Parathyroid adenoma (tissue), 2 donors: ENCODE measurements around the gene TMEM37.

Experiments
- H2AFZ ChIP-seq: fragments of 300-600 bp; sonication (generic); one replicate; pipeline ENCODE4 v1.7.0; 2017; ENCODE audit warnings: antibody characterized with exemption, mild to moderate bottlenecking
- H3K27ac ChIP-seq: fragments of 300-600 bp; sonication (generic); one replicate; pipeline ENCODE4 v1.7.0; 2017
- H3K27me3 ChIP-seq: fragments of 300-600 bp; sonication (generic); one replicate; pipeline ENCODE4 v1.7.0; 2017; ENCODE audit warnings: low read length; ENCODE audit not compliant: control insufficient read depth, insufficient read depth
- H3K36me3 ChIP-seq: fragments of 300-600 bp; sonication (generic); one replicate; pipeline ENCODE4 v1.7.0; 2017; ENCODE audit warnings: low read length; ENCODE audit not compliant: control insufficient read depth, insufficient read depth
- H3K4me1 ChIP-seq: fragments of 300-600 bp; sonication (generic); one replicate; pipeline ENCODE4 v1.7.0; 2017; ENCODE audit warnings: control low read depth
- H3K4me2 ChIP-seq: fragments of 300-600 bp; sonication (generic); one replicate; pipeline ENCODE4 v1.7.0; 2017; ENCODE audit warnings: low read length
- H3K4me3 ChIP-seq: fragments of 300-600 bp; sonication (generic); one replicate; pipeline ENCODE4 v1.7.0; 2017; ENCODE audit warnings: low read depth, low read length
- H3K79me2 ChIP-seq: fragments of 300-600 bp; sonication (generic); one replicate; pipeline ENCODE4 v1.7.0; 2017; ENCODE audit warnings: control low read depth
- H3K9ac ChIP-seq: fragments of 300-600 bp; sonication (generic); one replicate; pipeline ENCODE4 v1.7.0; 2017; ENCODE audit warnings: mild to moderate bottlenecking
- H3K9me3 ChIP-seq: fragments of 300-600 bp; sonication (generic); one replicate; pipeline ENCODE4 v1.7.0; 2017; ENCODE audit warnings: low read length; ENCODE audit not compliant: control insufficient read depth
- TF ChIP-seq, protein P1 (sequence below): fragments of 300-600 bp; sonication (generic); IDR thresholded peaks from one replicate; pipeline ENCODE4 v1.7.0; 2017; ENCODE audit warnings: antibody characterized with exemption, mild to moderate bottlenecking
- donor health status: primary hyperparathyroidism.

TMEM37 gene

DNA sequence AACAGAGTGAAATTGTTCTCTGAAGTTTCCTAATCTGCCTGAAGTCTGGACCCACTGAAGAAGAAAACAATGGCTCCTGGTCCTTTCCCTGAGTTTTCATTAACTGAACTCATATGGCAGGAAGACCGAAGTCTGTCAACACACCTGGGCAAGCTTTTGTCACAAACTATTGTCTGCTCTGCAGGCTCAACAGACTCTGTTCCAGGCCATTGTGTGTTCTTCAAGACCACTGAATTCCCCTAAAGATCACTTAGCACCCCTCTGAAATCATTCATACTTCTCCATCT is 6.6 kb upstream of the TMEM37 start:
- Histone ChIP-seq H3K27me3 (no peaks in the 10 kb centered on the region), H2AFZ (no peak overlapping the region), H3K9me3 (no peaks in the 10 kb centered on the region), H3K9ac (no peak overlapping the region), H3K79me2 (no peaks in the 10 kb centered on the region), H3K4me3 (no peak overlapping the region), H3K4me1 (peaks cover 41% of the 10 kb centered on the region), H3K36me3 (no peaks in the 10 kb centered on the region), H3K4me2 (no peak overlapping the region), H3K27ac (no peak overlapping the region)
- TF ChIP-seq, protein P1, sequence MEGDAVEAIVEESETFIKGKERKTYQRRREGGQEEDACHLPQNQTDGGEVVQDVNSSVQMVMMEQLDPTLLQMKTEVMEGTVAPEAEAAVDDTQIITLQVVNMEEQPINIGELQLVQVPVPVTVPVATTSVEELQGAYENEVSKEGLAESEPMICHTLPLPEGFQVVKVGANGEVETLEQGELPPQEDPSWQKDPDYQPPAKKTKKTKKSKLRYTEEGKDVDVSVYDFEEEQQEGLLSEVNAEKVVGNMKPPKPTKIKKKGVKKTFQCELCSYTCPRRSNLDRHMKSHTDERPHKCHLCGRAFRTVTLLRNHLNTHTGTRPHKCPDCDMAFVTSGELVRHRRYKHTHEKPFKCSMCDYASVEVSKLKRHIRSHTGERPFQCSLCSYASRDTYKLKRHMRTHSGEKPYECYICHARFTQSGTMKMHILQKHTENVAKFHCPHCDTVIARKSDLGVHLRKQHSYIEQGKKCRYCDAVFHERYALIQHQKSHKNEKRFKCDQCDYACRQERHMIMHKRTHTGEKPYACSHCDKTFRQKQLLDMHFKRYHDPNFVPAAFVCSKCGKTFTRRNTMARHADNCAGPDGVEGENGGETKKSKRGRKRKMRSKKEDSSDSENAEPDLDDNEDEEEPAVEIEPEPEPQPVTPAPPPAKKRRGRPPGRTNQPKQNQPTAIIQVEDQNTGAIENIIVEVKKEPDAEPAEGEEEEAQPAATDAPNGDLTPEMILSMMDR, result no peak

DNA sequence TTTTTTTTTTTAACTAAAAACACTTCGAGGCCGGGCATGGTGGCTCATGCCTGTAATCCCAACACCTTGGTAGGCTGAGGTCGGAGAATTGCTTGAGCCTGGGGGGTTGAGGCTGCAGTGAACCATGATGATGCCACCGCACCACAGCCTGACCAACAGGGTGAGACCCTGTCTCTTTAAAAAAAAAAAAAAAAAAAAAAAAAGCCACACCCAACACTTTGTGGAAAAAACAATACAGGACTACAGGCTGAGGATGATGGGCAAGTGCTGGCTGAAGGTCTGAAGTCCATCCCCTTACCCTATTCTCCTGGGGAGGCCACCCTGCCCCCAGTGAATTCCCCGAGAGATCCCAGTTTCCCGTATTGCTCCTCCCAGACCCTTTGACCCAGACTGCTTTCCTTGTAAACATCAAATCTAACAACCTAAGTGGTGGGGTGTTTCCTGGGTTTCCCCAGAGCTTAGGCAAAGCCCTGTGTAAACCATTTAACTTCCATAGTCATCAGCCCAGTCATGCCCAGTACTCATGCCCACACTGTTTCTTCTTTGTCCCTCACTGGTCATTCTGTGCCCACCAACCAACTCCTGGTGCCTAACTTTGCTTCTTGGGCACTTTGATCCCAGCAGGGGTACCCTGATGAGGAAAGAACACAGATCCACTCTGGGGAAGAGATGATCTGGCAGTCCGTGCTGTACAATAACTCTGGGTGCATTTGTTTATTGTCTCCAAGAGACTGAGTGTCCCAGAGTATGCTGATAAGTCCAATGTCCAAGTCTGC is 5.8 kb upstream of the TMEM37 start:
- Histone ChIP-seq H3K79me2 (no peaks in the 10 kb centered on the region), H3K9ac (no peak overlapping the region), H3K4me3 (no peak overlapping the region), H3K27ac (peak overlapping the region; percentile 74), H3K9me3 (no peaks in the 10 kb centered on the region), H3K4me2 (peak overlapping the region; percentile 14), H2AFZ (peak overlapping the region; percentile 78), H3K36me3 (no peaks in the 10 kb centered on the region), H3K27me3 (no peaks in the 10 kb centered on the region), H3K4me1 (peaks cover 45% of the 10 kb centered on the region)
- TF ChIP-seq, protein P1, result no peak

DNA sequence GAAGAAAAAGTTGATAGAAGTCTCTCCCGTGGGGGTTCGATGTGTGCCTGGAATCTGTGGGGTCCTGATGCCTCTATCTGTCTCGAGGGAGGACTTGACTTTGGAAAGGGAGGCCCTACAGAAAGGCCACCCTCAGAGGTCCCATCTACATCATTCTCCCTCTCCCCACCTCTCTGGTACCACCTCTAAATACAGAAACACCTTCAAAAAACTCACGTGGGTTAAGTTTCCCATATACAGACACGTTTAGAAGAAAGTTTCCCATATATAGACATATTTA is 5.3 kb upstream of the TMEM37 start:
- Histone ChIP-seq H3K79me2 (no peaks in the 10 kb centered on the region), H3K4me2 (peak overlapping the region; percentile 14), H3K9me3 (no peaks in the 10 kb centered on the region), H2AFZ (peak overlapping the region; percentile 78), H3K4me3 (peak overlapping the region; percentile 13), H3K27ac (peak overlapping the region; percentile 74), H3K27me3 (no peaks in the 10 kb centered on the region), H3K9ac (no peak overlapping the region), H3K36me3 (no peaks in the 10 kb centered on the region), H3K4me1 (peaks cover 50% of the 10 kb centered on the region)
- TF ChIP-seq, protein P1, result no peak

DNA sequence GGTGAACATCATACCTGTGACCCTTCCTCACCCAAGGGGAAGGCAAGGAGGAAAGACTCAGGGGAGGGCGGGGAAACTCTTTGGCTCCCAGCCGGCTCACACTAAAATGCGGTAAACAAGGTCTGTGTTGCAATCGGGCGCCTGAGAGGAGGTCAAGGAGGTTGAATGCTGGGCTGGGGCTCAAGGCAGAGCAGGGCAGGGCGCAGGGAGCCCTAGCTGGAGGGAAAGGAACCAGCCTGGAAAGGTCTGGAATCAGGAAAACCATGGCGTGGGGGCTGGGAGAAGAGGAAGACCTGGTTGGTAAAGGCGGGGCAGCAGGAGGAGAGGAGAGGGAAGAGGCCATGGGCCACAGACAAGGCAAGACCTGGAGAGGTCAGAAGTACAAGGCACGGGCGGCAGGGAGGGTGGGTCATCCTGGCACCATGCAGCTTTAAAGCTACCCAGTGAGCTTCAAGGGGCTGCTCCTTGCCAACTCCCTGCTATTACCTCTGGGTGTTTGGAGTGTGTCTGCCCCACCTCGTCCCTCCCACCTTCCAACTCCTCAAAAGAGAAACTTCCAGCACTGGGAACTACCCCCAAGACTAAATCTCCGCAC is 4.8 kb upstream of the TMEM37 start:
- Histone ChIP-seq H3K4me2 (peak overlapping the region; percentile 14), H3K79me2 (peaks cover under 1% of the 10 kb centered on the region), H3K36me3 (no peaks in the 10 kb centered on the region), H3K27ac (peak overlapping the region; percentile 74), H3K4me3 (peak overlapping the region; percentile 13), H3K4me1 (peaks cover 50% of the 10 kb centered on the region), H3K9me3 (no peaks in the 10 kb centered on the region), H2AFZ (peak overlapping the region; percentile 78), H3K9ac (peak overlapping the region; percentile 31), H3K27me3 (no peaks in the 10 kb centered on the region)
- TF ChIP-seq, protein P1, result no peak

DNA sequence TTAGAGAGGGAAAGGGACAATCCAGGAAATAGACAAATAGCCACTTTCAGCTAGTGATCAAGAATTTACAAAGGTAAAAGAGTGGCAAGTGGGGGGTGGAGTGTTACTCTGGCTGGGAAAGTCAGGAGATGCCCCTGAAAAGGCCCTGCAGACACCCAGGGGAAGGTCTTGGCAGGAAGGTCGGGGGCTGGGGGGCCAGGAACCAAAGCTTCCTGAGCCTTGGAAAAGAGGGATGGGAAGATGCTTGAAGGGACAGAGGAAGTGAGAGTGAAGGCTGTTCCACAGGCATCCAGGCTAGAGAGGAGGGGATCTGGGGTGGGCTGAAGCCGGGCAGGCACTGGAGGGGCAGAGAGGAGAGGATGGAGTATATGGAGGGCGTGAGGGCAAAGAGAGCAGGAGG is 3.9 kb upstream of the TMEM37 start:
- no peaks in the 10 kb centered on the region for H3K9me3 ChIP-seq
- H3K4me3 ChIP-seq, result peak overlapping the region; percentile 11
- no peak overlapping the region for H2AFZ ChIP-seq
- H3K9ac ChIP-seq, result no peak overlapping the region
- no peaks in the 10 kb centered on the region for H3K36me3 ChIP-seq
- peaks cover 50% of the 10 kb centered on the region for H3K4me1 ChIP-seq
- TF ChIP-seq, protein P1, result no peak
- H3K27ac ChIP-seq, result peak overlapping the region; percentile 74
- H3K4me2 ChIP-seq, result no peak overlapping the region
- no peaks in the 10 kb centered on the region for H3K27me3 ChIP-seq
- H3K79me2 ChIP-seq, result peaks cover 9% of the 10 kb centered on the region
